ENCODE measurements around the gene USF1.

GRCh38 chr1:161090617-161091016 is 44.8 kb upstream of the USF1 start:
- TF ChIP-seq CTCF (IDR thresholded peaks at IDR 0.05; ENCODE audit: poor library complexity) (no peak), EZH2 (IDR thresholded peaks at IDR 0.05; ENCODE audit: borderline replicate concordance) (no peak)

Data from hepatocyte (in vitro differentiated cells).